GM12875 (cell line): ENCODE results near the gene SGPP2.

Source experiments
- H3K4me3 ChIP-seq: one replicate; pipeline ENCODE4 v1.5.1; 2011; ENCODE audit warnings: low read depth, low read length, control low read depth
- TF ChIP-seq, protein P1 (sequence below): IDR thresholded peaks from 2 replicates; pipeline ENCODE4 v1.5.1; 2011; ENCODE audit warnings: low read depth, mild to moderate bottlenecking, control low read depth, inconsistent platforms, low read length, moderate library complexity, borderline replicate concordance; ENCODE audit not compliant: insufficient read depth

Gene SGPP2

DNA sequence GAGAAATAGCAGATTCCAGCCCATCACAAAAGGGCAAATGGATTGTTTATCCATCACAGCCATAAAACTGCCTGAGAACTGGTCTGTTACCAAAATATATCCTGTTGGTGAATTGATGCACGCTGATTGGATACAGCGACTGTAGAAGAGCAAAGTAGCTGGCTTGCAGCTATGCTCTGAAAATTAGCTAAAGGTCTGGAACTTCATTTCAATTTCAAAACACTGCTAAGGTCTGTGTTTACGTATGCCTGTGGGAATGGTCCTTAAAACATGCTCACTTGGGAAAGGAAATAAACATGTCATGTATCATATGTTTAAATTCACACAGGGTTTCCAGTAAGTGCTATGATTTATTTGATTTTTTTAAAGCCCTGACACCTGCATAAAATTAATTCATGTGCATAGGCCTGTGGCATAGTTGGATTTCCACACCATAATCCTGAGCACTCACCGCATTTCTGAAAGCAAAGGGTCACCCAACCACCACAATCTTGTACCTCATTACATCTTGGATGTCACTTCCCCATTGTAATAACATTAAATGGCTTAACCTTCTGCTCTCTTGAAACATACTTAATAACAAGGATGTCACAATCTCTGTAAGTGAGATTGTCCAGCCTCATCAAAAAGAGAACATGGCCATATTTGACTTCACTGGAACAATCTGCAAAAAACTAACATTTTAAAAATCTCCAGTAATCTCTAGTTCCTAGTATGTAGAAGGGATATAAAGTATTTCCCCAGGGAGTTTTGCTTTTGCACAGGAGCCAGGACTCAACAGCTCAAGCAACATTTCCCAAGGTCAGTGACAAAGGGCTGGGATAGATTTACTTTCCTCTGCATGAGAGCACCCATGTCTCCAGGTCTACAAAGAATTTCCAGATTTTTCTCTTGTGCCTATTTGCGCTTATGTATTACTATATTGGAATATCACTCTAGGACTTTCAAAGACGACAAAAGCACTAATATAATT is 121.8 kb downstream of the SGPP2 start:
- TF ChIP-seq, protein P1, sequence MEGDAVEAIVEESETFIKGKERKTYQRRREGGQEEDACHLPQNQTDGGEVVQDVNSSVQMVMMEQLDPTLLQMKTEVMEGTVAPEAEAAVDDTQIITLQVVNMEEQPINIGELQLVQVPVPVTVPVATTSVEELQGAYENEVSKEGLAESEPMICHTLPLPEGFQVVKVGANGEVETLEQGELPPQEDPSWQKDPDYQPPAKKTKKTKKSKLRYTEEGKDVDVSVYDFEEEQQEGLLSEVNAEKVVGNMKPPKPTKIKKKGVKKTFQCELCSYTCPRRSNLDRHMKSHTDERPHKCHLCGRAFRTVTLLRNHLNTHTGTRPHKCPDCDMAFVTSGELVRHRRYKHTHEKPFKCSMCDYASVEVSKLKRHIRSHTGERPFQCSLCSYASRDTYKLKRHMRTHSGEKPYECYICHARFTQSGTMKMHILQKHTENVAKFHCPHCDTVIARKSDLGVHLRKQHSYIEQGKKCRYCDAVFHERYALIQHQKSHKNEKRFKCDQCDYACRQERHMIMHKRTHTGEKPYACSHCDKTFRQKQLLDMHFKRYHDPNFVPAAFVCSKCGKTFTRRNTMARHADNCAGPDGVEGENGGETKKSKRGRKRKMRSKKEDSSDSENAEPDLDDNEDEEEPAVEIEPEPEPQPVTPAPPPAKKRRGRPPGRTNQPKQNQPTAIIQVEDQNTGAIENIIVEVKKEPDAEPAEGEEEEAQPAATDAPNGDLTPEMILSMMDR = no peak
- no peak overlapping the region for H3K4me3 ChIP-seq

DNA sequence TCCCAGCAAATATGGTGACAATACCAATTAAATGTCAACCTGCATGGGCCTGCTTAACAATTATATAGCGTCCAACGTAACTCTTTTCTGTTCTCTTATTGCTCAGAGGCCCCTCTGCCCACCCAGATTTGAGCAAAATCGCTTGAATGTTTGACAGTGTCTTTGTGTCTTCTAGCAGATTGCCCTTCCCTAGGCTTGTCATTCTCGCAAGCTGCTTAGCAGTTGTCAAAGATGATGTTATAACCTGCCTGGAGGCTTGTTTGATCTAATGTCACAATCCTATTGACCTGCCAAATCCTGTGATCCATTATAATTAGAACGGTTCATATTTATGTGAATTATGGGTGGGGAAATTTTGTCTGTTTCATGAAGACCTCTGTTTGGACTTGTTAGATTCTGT is 122.7 kb downstream of the SGPP2 start:
- TF ChIP-seq, protein P1 = no peak

DNA sequence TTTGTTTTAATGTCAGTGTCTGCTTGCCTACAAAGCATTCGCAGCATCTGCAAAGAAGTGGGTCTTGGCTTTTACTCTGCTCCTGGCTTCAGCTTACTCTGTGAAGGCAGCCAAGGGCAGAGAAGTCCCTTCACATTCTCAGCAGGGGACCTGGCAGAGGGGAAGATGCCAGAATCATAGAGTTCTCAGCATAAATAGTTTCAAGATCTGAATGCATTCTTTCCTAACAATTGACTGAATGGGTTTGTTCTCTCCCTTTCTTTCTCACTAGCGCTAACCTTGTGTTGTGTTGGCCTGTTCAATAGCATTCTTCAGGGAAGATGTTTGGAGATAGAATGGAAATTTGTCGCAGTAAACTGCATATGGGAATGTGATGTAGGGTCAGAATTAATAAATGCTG is 124.6 kb downstream of the SGPP2 start:
- no peak overlapping the region for H3K4me3 ChIP-seq
- TF ChIP-seq, protein P1 = no peak

More for the DNA sequence above, 122.7 kb downstream of the SGPP2 start:
- no peak overlapping the region for H3K4me3 ChIP-seq

DNA sequence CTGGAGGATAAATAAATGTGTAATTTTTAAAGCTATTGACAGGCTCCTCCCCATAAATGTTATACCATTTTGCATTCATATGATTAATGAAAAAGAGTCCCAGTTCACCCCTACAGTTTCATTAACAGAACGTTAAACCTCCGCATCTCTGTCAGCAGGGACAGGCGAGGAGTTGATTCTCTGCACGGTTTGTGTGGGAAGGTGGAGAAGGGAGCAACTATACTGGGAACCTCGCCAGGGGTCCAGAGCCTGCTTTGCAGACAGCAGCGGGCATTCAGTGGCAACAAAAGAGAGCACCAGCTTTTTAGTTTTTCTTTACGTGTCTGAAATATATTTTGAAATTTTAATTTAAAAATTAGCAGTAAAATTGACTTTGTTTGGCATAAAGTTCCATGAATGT is 130.2 kb downstream of the SGPP2 start:
- TF ChIP-seq, protein P1 = no peak

DNA sequence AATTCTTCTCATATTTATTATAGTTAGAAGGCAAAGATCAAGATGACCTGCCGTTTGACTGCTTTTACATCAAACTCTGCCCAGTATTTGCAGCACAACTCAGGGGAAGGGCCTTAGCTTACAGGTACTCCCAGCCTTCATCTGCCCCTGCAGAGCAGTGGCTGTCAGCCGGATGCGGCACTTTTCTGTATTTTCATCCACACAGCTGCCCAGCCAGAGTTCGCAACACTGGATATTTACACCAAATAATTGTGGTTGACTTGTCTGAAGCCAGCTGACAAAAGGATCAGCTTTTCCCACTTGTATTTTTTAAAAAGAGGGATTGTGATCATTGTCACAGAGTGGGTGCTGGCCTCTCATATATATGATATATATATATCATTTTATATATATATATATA is 136.8 kb downstream of the SGPP2 start:
- no peak overlapping the region for H3K4me3 ChIP-seq
- TF ChIP-seq, protein P1 = no peak

More for the DNA sequence above, 130.2 kb downstream of the SGPP2 start:
- no peak overlapping the region for H3K4me3 ChIP-seq

DNA sequence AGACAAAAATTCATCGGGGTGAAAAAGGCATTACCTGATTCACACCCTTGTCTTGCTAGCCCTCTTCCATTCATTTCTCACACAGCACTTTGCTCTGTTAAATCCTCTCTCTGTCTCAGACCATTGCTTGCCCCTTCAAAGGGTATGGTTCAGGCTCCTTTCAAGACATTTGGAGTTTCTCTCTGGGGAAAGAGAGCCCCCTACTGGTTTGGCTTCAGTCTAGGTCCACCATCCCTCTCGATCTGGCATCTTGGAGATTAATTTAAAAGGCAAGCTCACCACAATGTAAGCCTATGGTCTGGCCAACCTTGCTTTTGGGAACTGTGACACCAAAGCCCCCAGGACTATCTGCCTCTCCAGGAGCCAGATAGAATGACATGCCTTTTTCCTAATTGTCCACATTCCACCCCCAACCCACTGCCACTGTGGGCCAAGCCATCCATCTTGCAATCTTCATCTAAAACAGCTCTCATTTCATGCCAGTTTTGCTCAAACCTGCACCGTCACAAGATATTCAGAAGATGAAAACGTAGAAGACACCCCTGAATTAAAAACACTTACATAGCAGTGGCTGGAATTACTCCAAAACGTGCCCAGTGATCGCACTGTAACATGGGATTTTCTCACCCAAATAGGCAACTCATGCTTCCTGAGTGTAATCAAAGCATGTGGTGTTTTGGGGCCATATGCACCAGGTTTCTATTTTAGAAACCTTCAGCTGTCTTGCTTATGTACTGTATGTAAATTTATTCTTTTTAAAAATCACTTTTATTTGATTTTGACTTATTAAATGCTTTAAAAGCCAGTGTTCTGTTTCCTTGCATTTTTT is 137.7 kb downstream of the SGPP2 start:
- no peak overlapping the region for H3K4me3 ChIP-seq
- TF ChIP-seq, protein P1 = peak; percentile 79
